Measurements from ENCODE around the gene CKB.

The CKB gene

DNA sequence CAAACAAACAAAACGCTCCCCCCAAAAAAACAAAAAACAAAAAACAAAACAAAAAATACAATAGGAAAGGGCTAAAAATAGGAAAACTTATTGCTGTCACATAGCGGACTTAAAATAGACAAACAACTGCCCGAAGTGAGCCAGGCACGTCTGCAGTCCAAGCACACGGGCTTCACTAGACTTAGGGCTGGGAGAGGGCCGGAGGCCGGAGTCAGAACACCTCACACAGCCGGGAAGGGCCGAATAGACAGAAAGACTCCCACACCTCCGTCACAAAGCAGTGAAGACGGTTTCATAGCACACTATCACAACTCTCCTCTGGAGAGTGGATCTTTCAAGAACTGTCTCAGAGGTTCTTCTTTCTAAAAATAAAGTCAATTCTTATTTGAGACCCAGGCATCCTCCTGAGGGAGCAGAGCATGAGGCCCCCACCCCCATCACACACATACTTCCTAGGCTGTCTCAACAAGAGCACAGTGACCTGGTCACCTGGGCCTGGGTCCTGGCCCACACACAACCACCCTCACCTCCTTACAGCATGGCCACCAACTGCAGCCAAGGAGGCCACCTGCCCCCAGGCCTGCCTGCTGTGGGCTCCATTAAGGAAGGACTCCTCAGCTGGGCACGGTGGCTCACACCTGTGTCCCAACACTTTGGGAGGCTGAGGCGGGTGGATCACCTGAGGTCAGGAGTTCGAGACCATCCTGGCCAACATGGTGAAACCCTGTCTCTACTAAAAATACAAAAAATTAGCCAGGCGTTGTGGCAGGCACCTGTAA, 33.1 kb upstream of the CKB start:
- no peak for DNase-seq (ENCODE audit: low read depth)
- no peak overlapping the region for H3K4me3 ChIP-seq (ENCODE audit: low read length)
- TF ChIP-seq CTCF (conservative IDR thresholded peaks at IDR 0.05; ENCODE audit: low read depth, low read length): no peak

DNA sequence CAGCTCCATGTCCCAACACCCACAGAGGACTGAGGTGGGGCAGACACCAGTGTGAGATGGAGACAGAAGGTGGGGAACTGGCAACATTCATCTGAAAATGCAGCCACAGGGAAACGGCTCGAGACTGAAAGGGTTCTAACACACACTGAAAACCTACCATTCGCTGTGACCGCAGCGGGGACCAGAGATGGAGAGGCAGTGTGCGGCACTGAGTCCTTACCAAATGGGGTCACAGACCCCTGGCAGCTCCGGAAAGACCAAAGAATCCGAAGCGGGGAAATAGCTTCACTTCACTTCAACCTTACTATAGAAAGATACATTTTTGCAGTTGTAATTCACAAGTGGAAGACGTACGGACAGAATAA, 30.2 kb upstream of the CKB start:
- H3K4me3 ChIP-seq (ENCODE audit: low read length): no peak overlapping the region
- TF ChIP-seq CTCF (conservative IDR thresholded peaks at IDR 0.05; ENCODE audit: low read depth, low read length): no peak
- DNase-seq (ENCODE audit: low read depth): no peak

- TF ChIP-seq CTCF (conservative IDR thresholded peaks at IDR 0.05; ENCODE audit: low read depth, low read length): no peak
- no peak for DNase-seq (ENCODE audit: low read depth)
- no peak overlapping the region for H3K4me3 ChIP-seq (ENCODE audit: low read length)
Measured at GRCh38 chr14:103552011-103552845, 29.6 kb upstream of the CKB start.

GRCh38 chr14:103551338-103551762, 28.7 kb upstream of the CKB start:
- H3K4me3 ChIP-seq (ENCODE audit: low read length): no peak overlapping the region
- DNase-seq (ENCODE audit: low read depth): no peak
- TF ChIP-seq CTCF (conservative IDR thresholded peaks at IDR 0.05; ENCODE audit: low read depth, low read length): no peak

DNA sequence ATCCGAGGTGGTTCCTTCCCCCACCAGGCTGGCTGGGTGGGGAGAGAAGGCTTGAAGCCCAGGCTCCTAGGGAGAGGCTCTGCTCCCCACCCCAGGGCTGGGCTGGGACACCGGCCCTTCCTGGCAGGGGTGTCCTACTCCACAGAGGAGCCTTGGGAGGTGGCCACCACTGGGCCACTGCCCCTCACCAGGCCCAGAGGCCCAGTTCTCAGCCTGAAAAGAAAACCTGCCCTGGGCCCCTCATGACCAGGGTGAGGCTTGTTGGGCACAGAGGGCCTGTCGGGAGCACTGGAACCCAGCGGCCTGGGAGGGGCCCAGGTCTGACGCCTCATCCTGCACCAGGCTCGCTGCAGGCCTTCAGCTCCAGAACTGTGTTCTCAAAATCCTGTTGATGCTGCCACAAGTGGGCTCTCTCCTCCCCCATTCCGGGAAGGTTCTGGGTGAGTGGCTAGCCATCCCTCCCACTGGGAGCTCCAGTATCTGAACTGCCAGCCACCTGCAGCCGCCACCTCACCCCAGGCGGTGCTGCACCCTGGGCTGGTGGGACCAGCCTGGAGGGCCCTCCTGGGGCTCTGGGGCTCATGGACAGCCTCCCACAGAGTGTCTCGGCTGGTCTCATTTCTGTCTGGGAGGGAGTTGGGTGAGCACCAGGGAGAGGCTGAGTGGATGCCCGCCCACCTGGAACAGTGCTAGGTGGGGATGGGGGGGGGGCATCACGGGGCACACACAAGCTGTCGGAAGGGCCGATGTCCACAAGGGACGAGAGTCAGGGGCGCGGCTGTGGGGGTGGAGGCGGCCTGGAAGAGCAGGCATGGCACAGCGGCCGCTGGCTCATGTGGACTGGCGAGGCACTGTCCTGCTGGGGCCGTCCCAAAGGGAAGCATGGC, 28.1 kb upstream of the CKB start:
- TF ChIP-seq CTCF (conservative IDR thresholded peaks at IDR 0.05; ENCODE audit: low read depth, low read length): no peak
- DNase-seq (ENCODE audit: low read depth): no peak
- H3K4me3 ChIP-seq (ENCODE audit: low read length): no peak overlapping the region

DNA sequence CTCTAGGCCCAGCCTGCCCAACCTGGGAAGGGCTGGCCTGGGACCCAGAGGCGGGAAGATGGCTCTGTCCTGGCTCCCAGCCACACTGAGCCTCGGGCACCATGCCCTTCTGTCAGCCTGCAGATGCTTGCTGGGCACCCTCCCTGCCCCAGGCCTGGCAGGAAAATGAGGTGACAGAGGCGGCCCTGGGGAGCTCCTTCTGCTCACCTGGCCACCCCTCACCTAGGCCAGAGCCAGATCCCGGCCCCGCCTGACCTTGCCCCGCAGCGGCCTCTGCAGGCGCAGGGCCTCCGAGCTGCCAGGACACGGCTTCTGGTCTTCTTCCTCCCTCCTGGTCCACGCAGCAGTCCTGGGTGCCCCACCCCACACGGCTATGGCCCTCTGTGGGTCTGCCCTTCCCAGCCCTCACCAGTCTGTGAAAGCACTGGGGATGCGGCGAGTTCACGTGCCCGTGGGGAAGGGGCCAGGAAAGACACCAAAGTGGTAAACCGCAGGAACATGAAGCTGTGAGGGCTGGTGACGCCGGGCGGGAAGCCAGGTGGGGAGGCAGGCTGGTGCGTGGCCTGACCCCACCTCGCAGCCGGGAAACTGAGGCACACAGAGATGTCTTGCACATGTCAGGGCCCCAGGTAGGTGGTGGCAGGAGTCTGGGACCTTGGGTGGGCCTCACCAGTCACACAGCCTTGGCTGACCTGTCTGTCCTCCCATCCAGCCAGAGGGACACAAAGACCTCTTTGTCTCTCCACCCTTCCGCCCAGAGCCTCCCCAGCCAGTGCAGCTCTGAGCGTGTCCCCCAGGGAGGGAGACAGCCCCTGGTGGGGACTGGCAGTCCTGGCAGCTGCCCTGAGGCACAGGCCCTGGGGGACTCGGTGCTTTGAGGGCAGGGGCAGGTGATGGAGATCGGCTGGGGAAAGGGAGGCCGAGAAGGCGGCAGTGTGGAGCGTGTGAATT, 27.0 kb upstream of the CKB start:
- no peak overlapping the region for H3K4me3 ChIP-seq (ENCODE audit: low read length)
- no peak for TF ChIP-seq CTCF (conservative IDR thresholded peaks at IDR 0.05; ENCODE audit: low read depth, low read length)
- DNase-seq (ENCODE audit: low read depth): no peak
